Ishikawa (cell line): ENCODE measurements around the gene IFIH1.
A peak's percentile ranks its signal among the peaks of the same experiment; 100 is the strongest.

Experiments used
- EP300 ChIP-seq: IDR thresholded peaks from 2 replicates; pipeline ENCODE4 v1.6.1; 2012; ENCODE audit warnings: borderline replicate concordance
- FOXM1 ChIP-seq: IDR thresholded peaks from 2 replicates; pipeline ENCODE4 v1.6.1; 2012; ENCODE audit warnings: low read depth, borderline replicate concordance
- MAX ChIP-seq: IDR thresholded peaks from 2 replicates; pipeline ENCODE4 v1.6.1; 2012
- NFIC ChIP-seq: IDR thresholded peaks from 2 replicates; pipeline ENCODE4 v1.6.1; 2012
- RAD21 ChIP-seq: IDR thresholded peaks from 2 replicates; pipeline ENCODE4 v1.6.1; 2012; ENCODE audit warnings: low read depth
- YY1 ChIP-seq: IDR thresholded peaks from 2 replicates; pipeline ENCODE4 v1.6.1; 2012; ENCODE audit warnings: low read depth

GRCh38 chr2:162221064-162221463, 97.4 kb downstream of the IFIH1 start:
- TF ChIP-seq YY1, result no peak
- no peak for TF ChIP-seq NFIC
- TF ChIP-seq EP300, result no peak
- no peak for TF ChIP-seq MAX
- no peak for TF ChIP-seq FOXM1
- TF ChIP-seq RAD21, result peak; percentile 78
